Middle frontal gyrus (tissue), 1 donor: Measurements from ENCODE around the gene PTEN.
"Not testable (repeated sequence)": the region's sequence is repeated elsewhere in the genome, so short reads cannot be mapped to it uniquely, and the experiment has no call there.

ENCODE experiments used
- DNase-seq: peaks from one replicate; pipeline ENCODE4 v3.0.0-alpha.2; 2015; ENCODE audit warnings: low spot score; ENCODE audit errors: extremely low spot score

The PTEN gene

GRCh38 chr10:87863053-87863943, at the start of gene PTEN, which contains the start of gene KLLN:
TSS of gene PTEN (plus strand) at chr10:87863625. CDS start at chr10:87864470, 845 bp downstream.
TSS of gene KLLN (minus strand) at chr10:87863533. CDS start at chr10:87862487, 1,046 bp downstream.
- DNase-seq, result peak; percentile 85

DNA sequence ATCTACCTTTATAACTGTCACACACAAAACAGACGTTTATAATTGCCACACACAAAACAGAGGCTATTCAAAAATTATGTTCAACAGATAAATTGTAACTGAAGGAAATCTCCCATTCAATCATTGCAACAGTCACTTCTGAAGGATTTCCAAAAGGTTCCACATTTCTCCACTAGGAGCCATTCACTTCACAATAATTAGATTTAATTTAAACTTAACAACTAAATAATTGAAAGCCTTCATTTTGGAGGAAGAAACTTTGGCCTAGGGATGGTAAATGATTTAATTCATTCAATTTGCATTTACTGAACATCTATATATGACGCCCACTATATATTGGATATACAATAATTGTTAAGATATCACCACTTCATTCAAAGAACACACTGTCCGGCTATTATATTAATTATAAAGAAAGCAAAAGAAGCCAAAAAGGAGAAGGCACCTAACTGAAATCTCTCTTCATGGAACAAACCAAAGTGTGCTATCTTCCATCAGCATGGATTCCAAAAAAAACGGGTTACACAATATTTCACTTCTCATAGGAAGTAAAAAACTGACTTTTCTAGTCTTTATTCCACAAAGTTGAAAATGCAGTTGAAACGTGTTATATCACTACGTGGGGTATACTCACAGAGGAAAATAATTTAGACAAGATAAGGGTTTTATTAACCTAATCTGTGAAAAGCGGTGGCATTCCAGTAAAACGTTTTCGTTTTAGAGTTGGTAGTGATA, 47.1 kb upstream of the PTEN start:
- DNase-seq, result no peak

DNA sequence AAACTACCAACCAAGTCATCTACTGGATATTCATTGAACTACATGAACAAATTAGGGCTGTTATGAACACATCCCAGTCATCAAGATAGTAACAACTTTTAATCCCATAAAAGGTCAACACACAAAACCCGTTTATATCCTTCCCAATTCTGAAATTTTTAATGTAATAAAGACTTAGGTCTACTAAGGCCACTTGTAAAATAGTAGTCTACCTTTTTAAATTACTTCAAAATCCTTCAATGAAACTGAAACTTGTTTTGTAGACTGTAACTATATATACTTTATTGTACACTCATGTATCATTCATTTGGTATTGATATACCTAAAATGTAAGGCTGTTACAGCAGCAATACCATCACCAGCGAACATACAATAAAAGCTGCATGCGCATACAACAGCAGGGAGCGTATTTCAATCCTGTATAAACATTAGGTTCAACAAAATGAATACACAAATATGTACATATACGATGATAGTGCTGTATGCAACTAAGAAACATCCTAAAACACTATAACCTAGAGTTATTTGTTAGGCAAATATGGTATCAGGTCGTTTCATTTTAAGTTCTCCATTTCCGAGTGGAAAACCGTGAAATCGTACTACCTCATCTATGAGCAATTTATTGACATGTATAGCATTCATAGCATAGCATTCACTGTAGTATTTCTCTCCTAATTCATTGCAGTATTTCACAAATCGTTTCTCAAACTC, 46.4 kb upstream of the PTEN start:
- no peak for DNase-seq

- peak; percentile 77 for DNase-seq
These were observed 45.6 kb upstream of the PTEN start, which contains the start of gene ATAD1 for GRCh38 chr10:87817609-87818504. TSS of gene ATAD1 (minus strand) at chr10:87818226. CDS start at chr10:87814599, 3,627 bp downstream.

DNA sequence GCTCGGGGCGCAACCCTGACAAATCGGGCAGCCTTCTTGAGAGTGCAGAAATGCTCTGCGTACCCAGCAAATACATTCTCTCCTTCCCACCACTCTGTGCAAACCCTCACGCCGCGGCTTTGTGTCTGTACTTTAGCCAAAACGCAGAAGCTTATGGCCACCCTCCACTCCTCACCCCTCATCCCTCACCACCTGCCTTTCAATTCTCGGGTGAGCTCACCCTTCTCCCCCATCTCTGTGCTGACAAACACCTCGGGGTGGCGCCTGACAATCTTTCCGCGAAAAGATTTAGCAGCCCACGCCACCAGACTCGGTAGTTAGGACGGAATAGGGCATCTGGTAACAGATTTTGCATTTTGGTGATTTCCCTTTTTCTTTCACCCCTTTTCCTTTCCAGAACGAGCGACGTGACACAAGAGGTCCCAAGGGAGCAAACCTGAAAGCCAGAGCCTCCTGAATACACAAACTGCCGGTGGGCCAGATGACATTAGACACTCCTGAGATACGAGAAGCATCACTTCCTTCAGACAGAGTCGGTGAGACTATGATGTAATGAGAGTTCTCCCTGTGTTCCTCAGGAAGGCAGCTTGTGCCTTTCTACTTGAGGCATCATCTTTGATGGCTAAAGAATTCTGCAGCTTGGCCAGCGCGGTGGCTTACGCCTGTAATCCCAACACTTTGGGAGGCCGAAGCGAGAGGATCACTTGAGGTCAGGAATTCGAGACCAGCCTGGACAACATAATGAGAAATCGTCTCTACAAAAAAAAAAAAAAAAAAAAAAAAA, 44.7 kb upstream of the PTEN start:
- DNase-seq, result peak; percentile 9

GRCh38 chr10:87819289-87819585, 44.2 kb upstream of the PTEN start:
- no peak for DNase-seq

DNA sequence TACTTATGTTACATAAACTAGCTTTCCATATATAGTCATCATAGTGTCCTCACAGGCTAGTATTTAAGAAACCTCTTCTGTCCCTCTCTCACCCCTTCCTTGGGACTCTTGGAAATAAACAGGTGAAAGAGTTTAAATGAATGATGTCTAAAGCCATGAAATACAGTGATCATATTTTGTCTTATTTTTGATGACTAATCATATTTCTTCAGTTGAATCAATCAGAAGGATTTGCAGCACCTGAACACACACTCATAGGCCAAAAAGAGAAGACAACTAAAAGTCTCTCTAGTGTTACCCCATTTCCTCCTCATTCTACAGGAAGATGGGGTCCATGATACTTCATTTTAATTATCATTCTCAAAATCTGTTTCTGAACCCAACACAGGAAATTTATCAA, 36.8 kb upstream of the PTEN start:
- no peak for DNase-seq

GRCh38 chr10:87827681-87828080, 35.7 kb upstream of the PTEN start:
- no peak for DNase-seq

DNA sequence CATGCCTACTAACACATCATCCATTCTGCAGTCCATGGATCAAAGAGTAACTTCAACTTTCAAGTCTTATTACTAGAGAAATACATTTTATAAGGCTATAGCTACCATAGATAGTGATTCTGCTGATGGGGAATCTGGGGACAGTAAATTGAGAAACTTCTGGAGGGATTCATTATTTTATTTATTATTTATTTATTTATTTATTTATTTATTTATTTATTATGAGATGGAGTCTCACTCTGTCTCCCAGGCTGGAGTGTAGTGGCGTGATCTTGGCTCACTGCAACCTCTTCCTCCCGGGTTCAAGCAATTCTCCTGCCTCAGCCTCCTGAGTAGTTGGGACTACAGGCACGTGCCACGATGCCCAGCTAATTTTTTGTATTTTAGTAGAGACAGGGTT, 34.4 kb upstream of the PTEN start:
- DNase-seq, result not testable (repeated sequence)

- no peak for DNase-seq
These were observed 33.3 kb upstream of the PTEN start for GRCh38 chr10:87829986-87830729.

GRCh38 chr10:87836098-87836497, 27.3 kb upstream of the PTEN start:
- DNase-seq, result no peak

- no peak for DNase-seq
These were observed 26.0 kb upstream of the PTEN start for GRCh38 chr10:87837445-87837844.

DNA sequence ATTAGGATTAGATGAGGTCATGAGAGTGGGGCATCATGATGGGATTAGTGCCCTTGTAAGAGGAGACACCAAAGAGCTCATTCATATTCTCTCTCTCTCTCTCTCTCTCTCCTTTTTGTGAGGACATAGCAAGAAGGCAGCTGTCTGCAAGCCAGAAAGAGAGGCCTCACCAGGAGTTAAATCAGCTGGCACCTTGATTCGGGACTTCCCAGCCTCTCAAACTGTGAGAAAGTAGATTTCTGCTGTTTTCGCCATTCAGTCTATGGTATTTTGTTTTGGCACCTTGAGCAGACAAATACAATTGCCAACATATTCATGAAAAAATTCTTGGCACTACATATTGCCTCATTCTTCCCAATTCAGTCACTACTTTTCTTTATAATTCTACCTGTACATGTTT, 24.8 kb upstream of the PTEN start:
- DNase-seq, result no peak

GRCh38 chr10:87841186-87841585, 22.2 kb upstream of the PTEN start:
- no peak for DNase-seq

DNA sequence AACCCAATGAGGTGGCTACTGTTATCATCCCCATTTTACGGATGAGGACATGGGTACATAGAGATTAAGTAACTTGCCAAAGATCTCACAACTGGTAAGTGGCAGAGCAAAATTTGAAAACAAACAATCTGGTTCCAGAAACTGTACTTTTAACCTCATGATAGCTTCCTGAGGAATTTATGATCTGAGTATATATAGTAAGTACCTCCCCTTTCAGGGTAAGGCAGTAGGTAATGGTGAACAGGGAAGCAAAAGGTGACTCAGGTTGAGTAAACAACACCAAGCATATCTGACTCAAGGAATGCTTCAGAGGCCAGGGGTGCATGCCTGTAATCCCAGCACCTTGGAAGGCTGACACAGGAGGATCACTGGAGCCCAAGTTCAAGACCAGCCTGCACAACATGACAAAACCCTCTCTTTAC, 21.2 kb upstream of the PTEN start:
- no peak for DNase-seq

- DNase-seq, result no peak
These were observed 20.5 kb upstream of the PTEN start for GRCh38 chr10:87842776-87843497.

DNA sequence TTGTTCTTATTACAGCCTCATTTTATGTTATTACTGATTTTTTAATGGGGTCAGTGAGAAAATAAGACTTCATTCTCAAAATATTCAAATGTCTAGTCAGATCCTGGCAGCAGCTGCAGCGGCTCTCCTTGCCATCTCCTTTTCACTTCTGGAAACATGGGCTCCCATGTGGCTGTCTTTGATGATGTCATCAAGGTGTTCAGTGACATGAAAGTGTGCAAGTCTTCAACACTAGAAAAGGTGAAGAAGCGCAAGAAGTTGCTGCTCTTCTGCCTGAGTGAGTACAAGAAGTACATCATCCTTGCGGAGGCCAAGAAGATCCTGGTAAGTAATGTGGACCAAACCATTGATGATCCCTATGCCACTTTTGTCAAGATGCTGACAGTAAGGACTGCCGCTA, 19.7 kb upstream of the PTEN start:
- DNase-seq, result no peak

DNA sequence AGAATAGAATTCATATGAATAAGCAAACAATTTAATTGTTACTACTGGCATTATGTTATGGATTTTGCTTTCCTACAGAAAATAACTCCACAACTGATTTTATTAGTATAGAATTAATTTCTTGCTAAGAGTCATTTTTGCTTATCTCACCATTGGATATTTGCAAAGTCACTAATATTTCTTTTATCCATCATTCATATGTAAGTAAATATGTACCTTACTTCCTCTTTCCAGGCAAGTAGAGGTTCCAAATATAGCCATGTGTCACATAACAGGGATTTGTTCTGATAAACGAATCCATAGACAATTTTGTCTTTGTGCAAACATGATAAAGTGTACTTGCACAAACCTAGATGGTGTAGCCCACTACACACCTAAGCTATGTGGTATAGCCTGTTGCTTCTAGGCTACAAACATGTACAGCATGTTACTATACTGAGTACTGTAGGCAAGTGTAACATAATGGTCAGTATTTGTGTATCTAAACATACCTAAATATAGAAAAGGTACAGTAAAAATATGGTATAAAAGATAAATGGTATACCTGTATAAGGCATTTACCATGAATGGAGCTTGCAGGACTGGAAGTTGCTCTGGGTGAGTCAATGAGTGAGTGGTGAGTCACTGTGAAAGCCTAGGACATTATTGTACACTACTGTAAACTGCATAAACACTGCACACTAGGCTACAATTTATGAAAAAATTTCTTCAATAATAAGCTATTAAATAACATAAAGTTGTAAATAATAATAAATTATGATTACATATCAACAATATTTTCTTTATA, 18.4 kb upstream of the PTEN start:
- no peak for DNase-seq
